OCI-LY7 (cell line): ENCODE data around the gene SKIL. TPM values are rescaled to one million over a fixed set of nuclear protein-coding genes. Genes with fewer than 3 reads are reported as not detected.

ENCODE experiments used
- BruUV-seq: library from RNA; stranded (reverse); fragments of 400-500 nt; replicated peaks from 2 replicates; lab custom pipeline; 2021; lab: Mats Ljungman, UMichigan
- CTCF ChIA-PET: fragments of 300-600 bp; sonication (Branson Sonifier 250); formaldehyde crosslinking; loops from one replicate; lab custom pipeline; 2022; ENCODE audit warnings: antibody characterized with exemption; ENCODE audit not compliant: unreplicated experiment; lab: Charles Lee
- POLR2A ChIA-PET: fragments of 300-600 bp; sonication (Branson Sonifier 250); formaldehyde crosslinking; loops from one replicate; lab custom pipeline; 2022; ENCODE audit warnings: antibody characterized with exemption; lab: Charles Lee
- DNase-seq: peaks from one replicate; pipeline ENCODE4 v3.0.0-alpha.2; 2015; ENCODE audit warnings: low spot score
- H2AFZ ChIP-seq: fragments of 200-600 bp; sonication (generic), shearing (Covaris generic); 2 replicates; pipeline ENCODE4 v1.6.1; 2014; ENCODE audit warnings: mild to moderate bottlenecking, antibody characterized with exemption, low read length, moderate library complexity
- H3K27ac ChIP-seq: fragments of 200-600 bp; sonication (generic); 2 replicates; pipeline ENCODE4 v1.5.1; 2014; ENCODE audit warnings: mixed run types, low read depth, mild to moderate bottlenecking, moderate library complexity, low read length, inconsistent platforms; ENCODE audit not compliant: poor library complexity, severe bottlenecking
- H3K36me3 ChIP-seq: fragments of 200-600 bp; sonication (generic); 2 replicates; pipeline ENCODE4 v1.6.1; 2014; ENCODE audit warnings: mild to moderate bottlenecking, antibody characterized with exemption, low read length, moderate library complexity, mixed read lengths; ENCODE audit not compliant: insufficient read depth
- H3K4me1 ChIP-seq: fragments of 200-600 bp; sonication (generic); 2 replicates; pipeline ENCODE4 v1.5.1; 2014; ENCODE audit warnings: mild to moderate bottlenecking, low read length; ENCODE audit not compliant: insufficient read depth, poor library complexity, severe bottlenecking
- H3K4me2 ChIP-seq: fragments of 200-600 bp; sonication (generic); 2 replicates; pipeline ENCODE4 v1.6.1; 2014; ENCODE audit warnings: mild to moderate bottlenecking, low read length
- H3K4me3 ChIP-seq: fragments of 200-600 bp; sonication (generic); 2 replicates; pipeline ENCODE4 v1.5.1; 2014; ENCODE audit warnings: mild to moderate bottlenecking, low read depth, low read length; ENCODE audit not compliant: poor library complexity, severe bottlenecking
- H3K79me2 ChIP-seq: fragments of 200-600 bp; sonication (generic); 2 replicates; pipeline ENCODE4 v1.6.1; 2016; ENCODE audit warnings: low read depth, mild to moderate bottlenecking, low read length, moderate library complexity, mixed read lengths; ENCODE audit not compliant: insufficient read depth
- H3K9me2 ChIP-seq: fragments of 200-600 bp; sonication (generic); 2 replicates; pipeline ENCODE4 v1.6.1; 2016; ENCODE audit warnings: mild to moderate bottlenecking, low read length, mixed read lengths; ENCODE audit not compliant: insufficient read depth
- H3K9me3 ChIP-seq: fragments of 200-600 bp; sonication (generic); 2 replicates; pipeline ENCODE4 v1.6.1; 2014; ENCODE audit warnings: mild to moderate bottlenecking, mixed run types, low read length, mixed read lengths
- H4K20me1 ChIP-seq: fragments of 200-600 bp; sonication (generic); 2 replicates; pipeline ENCODE4 v1.6.1; 2014; ENCODE audit warnings: mild to moderate bottlenecking, antibody characterized with exemption, low read length, moderate library complexity, mixed read lengths; ENCODE audit not compliant: insufficient read depth
- CTCF ChIP-seq: fragments of 200-600 bp; sonication (generic); conservative IDR thresholded peaks from 2 replicates; pipeline ENCODE4 v1.5.1; 2014; ENCODE audit warnings: mild to moderate bottlenecking, antibody characterized with exemption, low read length, moderate library complexity, mixed read lengths
- EZH2phosphoT487 ChIP-seq: fragments of 200-600 bp; sonication (generic); IDR thresholded peaks from 2 replicates; pipeline ENCODE4 v1.6.1; 2018; ENCODE audit warnings: low read depth, borderline replicate concordance, mild to moderate bottlenecking, mixed run types, antibody characterized with exemption, low read length, moderate library complexity, mixed read lengths
- intact Hi-C: fragments of 100-400 bp; cut with micrococcal nuclease; formaldehyde crosslinking; loops from one replicate; pipeline ENCODE4 v1.10.0; 2022; ENCODE audit not compliant: unreplicated experiment
- total RNA-seq, 2 experiments: library from RNA; depleted of rRNA in 1 of 2; stranded (reverse); fragments of >200 nt in 1 of 2; shearing (Covaris generic) in 1 of 2; gene quantifications; 2 replicates each; pipeline ENCODE4 v1.2.3, GENCODE V29; 2014 to 2022

SKIL gene
- total RNA-seq, 2 experiments from 2014 or later = 60.9 to 86.3 TPM

- Histone ChIP-seq H3K27ac (no peak overlapping the region), H3K4me3 (no peak overlapping the region), H3K79me2 (no peaks in the 10 kb centered on the region), H2AFZ (no peak overlapping the region), H3K4me2 (no peak overlapping the region), H3K36me3 (no peaks in the 10 kb centered on the region), H4K20me1 (no peaks in the 10 kb centered on the region), H3K9me2 (no peaks in the 10 kb centered on the region), H3K9me3 (no peaks in the 10 kb centered on the region), H3K4me1 (no peaks in the 10 kb centered on the region)
- TF ChIP-seq CTCF (no peak), EZH2phosphoT487 (no peak)
- no TSS peak for BruUV-seq
- POLR2A ChIA-PET = interaction anchor here (0.9 kb wide), 1 partner anchor 12 kb away, joined by 4 read pairs; no protein-coding TSS in a partner anchor
- no peak for DNase-seq
- intact Hi-C loops = no loop called here
- CTCF ChIA-PET = no interaction called here
Measured at GRCh38 chr3:170426240-170426797, 68.8 kb downstream of the SKIL start.

- Histone ChIP-seq H3K79me2 (no peaks in the 10 kb centered on the region), H3K36me3 (no peaks in the 10 kb centered on the region), H4K20me1 (no peaks in the 10 kb centered on the region), H3K4me1 (no peaks in the 10 kb centered on the region), H2AFZ (no peak overlapping the region), H3K9me3 (no peaks in the 10 kb centered on the region), H3K4me2 (no peak overlapping the region), H3K9me2 (no peaks in the 10 kb centered on the region), H3K27ac (no peak overlapping the region), H3K4me3 (no peak overlapping the region)
- DNase-seq = no peak
- CTCF ChIA-PET = no interaction called here
- intact Hi-C loops = no loop called here
- TF ChIP-seq CTCF (no peak), EZH2phosphoT487 (no peak)
- BruUV-seq = no TSS peak
- POLR2A ChIA-PET = interaction anchor here (0.9 kb wide), 1 partner anchor 262 kb away, joined by 3 read pairs; no protein-coding TSS in a partner anchor
Measured at GRCh38 chr3:170428095-170428494, 70.6 kb downstream of the SKIL start.

DNA sequence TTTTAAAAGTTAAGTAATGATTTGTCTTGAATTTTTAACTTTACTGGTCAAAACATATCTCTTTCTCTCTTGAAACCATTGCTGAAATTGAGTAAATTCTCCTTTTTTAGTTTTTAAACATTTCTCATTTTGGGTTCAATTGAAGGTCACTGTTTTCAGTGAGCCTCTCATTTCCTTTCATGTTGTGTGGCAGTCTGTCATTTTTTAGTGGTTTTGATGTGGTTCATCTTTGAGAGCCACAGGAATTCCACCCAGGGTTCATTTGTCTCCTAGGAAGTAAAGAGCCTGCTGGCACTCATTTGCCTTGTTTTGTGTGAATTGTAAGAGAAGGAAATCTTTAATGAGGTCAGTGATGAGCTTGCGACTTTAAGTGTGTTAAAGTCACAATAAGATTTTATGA lies 71.5 kb downstream of the SKIL start:
- no peaks in the 10 kb centered on the region for H3K9me3 ChIP-seq
- no peaks in the 10 kb centered on the region for H3K9me2 ChIP-seq
- H3K36me3 ChIP-seq = no peaks in the 10 kb centered on the region
- BruUV-seq = no TSS peak
- no peak overlapping the region for H3K4me3 ChIP-seq
- intact Hi-C loops = no loop called here
- H4K20me1 ChIP-seq = no peaks in the 10 kb centered on the region
- H3K4me2 ChIP-seq = no peak overlapping the region
- H3K27ac ChIP-seq = no peak overlapping the region
- H2AFZ ChIP-seq = no peak overlapping the region
- H3K4me1 ChIP-seq = no peaks in the 10 kb centered on the region
- TF ChIP-seq EZH2phosphoT487 = no peak
- TF ChIP-seq CTCF = no peak
- POLR2A ChIA-PET = no interaction called here
- CTCF ChIA-PET = no interaction called here
- no peak for DNase-seq
- H3K79me2 ChIP-seq = no peaks in the 10 kb centered on the region
